ENCODE data around the gene UCK2. TPM values are rescaled to one million over a fixed set of nuclear protein-coding genes. Genes with fewer than 3 reads are reported as not detected.

The UCK2 gene
- total RNA-seq, 1 experiment from 2014 or later, result 59.9 TPM

DNA sequence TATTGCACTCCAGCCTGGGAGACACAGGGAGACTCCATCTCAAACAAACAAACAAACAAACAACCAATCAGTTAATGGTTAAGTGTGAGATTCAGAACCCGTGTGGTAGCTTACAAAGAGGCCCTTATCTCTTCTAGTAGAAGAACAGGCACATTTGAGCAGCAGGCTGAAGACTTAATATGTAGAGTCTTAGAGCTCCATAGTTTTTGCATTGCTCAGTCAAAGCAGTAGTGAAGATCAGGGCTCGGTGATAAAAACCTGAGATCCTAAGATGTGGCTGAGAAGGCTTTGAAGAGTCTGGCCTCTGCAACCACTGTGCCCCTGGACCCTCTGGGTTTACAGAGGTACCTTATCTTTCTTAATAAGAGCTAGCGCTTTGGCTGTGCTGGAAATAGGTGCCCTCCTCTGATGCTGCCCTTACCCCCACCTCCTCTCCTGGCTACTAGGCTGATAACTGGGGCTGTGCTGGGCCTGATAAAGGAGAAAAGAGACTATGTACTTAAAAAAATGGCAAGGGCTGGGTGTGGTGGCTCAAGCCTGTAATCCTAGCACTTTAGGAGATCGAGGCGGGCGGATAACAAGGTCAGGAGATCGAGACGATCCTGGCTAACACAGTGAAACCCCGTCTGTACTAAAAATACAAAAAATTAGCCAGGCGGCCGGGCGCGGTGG lies 10.5 kb upstream of the UCK2 start:
- ChIA-PET CTCF (no interaction called here), POLR2A (ENCODE audit: unreplicated experiment) (no interaction called here)
- Histone ChIP-seq H3K79me2 (ENCODE audit: low read depth) (no peaks in the 10 kb centered on the region), H3K4me1 (replicated peaks; ENCODE audit: insufficient read depth) (no peaks in the 10 kb centered on the region), H3K9me2 (ENCODE audit: insufficient read depth) (no peaks in the 10 kb centered on the region), H3K4me2 (no peak overlapping the region), H3K27ac (no peak overlapping the region), H2AFZ (no peak overlapping the region), H3K9me3 (ENCODE audit: insufficient read depth, low read depth) (no peaks in the 10 kb centered on the region), H3F3A (ENCODE audit: insufficient read depth, low read depth) (no peaks in the 10 kb centered on the region), H4K20me1 (ENCODE audit: insufficient read depth) (no peaks in the 10 kb centered on the region), H3K36me3 (ENCODE audit: low read depth) (no peaks in the 10 kb centered on the region), H3K27me3 (ENCODE audit: insufficient read depth, low read depth) (no peaks in the 10 kb centered on the region), H3K4me3 (no peak overlapping the region)
- intact Hi-C loops (cut with micrococcal nuclease; ENCODE audit: unreplicated experiment), result no loop called here
- DNase-seq, result no peak
- BruUV-seq (replicated peaks), result no TSS peak
- no peak for TF ChIP-seq EZH2 (IDR thresholded peaks at IDR 0.05; ENCODE audit: low read depth)
- no peak for TF ChIP-seq CTCF (conservative IDR thresholded peaks at IDR 0.05)

DNA sequence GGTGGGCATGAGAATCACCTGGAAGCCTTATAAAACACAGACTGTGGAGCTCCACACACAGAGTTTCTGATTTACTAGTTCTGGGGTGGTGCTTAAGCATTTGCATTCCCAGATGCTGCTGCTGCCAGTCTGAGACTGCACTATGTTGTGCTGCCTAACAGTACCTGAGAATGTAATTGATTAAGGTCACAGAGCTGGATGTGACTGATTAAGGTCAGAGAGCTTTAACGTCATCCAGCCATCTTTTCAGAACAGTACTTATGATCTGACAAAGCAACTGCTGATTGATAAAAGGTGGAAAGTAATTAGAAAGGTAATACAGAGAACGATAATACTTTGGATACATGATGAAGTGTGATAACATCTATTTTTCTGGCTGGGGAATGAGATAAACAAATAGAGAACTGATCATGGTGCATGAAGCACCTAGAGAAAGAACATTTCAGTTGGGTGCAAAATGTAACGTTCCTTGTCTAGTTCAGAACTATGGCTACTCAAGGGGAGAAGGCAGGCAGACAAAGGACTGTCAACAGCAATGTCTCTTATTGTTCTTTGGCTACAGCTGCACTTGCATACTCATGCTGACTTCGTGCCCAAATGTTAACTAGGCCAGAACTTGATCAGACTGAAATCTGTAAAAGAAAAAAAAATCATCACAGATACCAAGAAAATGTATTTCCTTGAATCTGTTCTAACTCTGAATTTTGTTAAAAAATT lies 3.7 kb upstream of the UCK2 start:
- Histone ChIP-seq H3K4me1 (replicated peaks; ENCODE audit: insufficient read depth) (peaks cover 8% of the 10 kb centered on the region), H3K36me3 (ENCODE audit: low read depth) (no peaks in the 10 kb centered on the region), H3K27me3 (ENCODE audit: insufficient read depth, low read depth) (no peaks in the 10 kb centered on the region), H3F3A (ENCODE audit: insufficient read depth, low read depth) (peaks cover 11% of the 10 kb centered on the region; the same call in 1 of the 2 replicates), H4K20me1 (ENCODE audit: insufficient read depth) (no peaks in the 10 kb centered on the region), H3K79me2 (ENCODE audit: low read depth) (peaks cover 15% of the 10 kb centered on the region), H3K27ac (no peak overlapping the region), H3K4me2 (no peak overlapping the region), H3K9me2 (ENCODE audit: insufficient read depth) (no peaks in the 10 kb centered on the region), H3K4me3 (no peak overlapping the region), H3K9me3 (ENCODE audit: insufficient read depth, low read depth) (no peaks in the 10 kb centered on the region), H2AFZ (no peak overlapping the region)
- TF ChIP-seq CTCF (conservative IDR thresholded peaks at IDR 0.05) (no peak), EZH2 (IDR thresholded peaks at IDR 0.05; ENCODE audit: low read depth) (no peak)
- DNase-seq, result no peak
- CTCF ChIA-PET, result interaction anchor here (0.6 to 0.7 kb wide), 2 partner anchors 8 to 34 kb away, joined by 3 to 5 read pairs; no protein-coding TSS in a partner anchor
- POLR2A ChIA-PET (ENCODE audit: unreplicated experiment), result interaction anchor here (0.8 kb wide), 1 partner anchor 51 kb away, joined by 7 read pairs; no protein-coding TSS in a partner anchor
- intact Hi-C loops (cut with micrococcal nuclease; ENCODE audit: unreplicated experiment), result loop anchor here (10.0 kb wide), 1 partner anchor 189 kb away; the partner anchor contains the start of gene MGST3
- BruUV-seq (replicated peaks), result no TSS peak

- TF ChIP-seq CTCF (conservative IDR thresholded peaks at IDR 0.05) (no peak), EZH2 (IDR thresholded peaks at IDR 0.05; ENCODE audit: low read depth) (no peak)
- ChIA-PET CTCF (no interaction called here), POLR2A (ENCODE audit: unreplicated experiment) (interaction anchor here (0.8 kb wide), 1 partner anchor 52 kb away, joined by 7 read pairs; no protein-coding TSS in a partner anchor)
- intact Hi-C loops (cut with micrococcal nuclease; ENCODE audit: unreplicated experiment), result loop anchor here (10.0 kb wide), 1 partner anchor 189 kb away; the partner anchor contains the start of gene MGST3
- H3K27ac ChIP-seq, result no peak overlapping the region
- BruUV-seq (replicated peaks), result no TSS peak
- H4K20me1 ChIP-seq (ENCODE audit: insufficient read depth), result 0 out of 2 replicates have a peak, but pooled peaks cover 2% of the 10 kb centered on the region
- H3K9me3 ChIP-seq (ENCODE audit: insufficient read depth, low read depth), result no peaks in the 10 kb centered on the region
- no peaks in the 10 kb centered on the region for H3K36me3 ChIP-seq (ENCODE audit: low read depth)
- H3K9me2 ChIP-seq (ENCODE audit: insufficient read depth), result no peaks in the 10 kb centered on the region
- DNase-seq, result no peak
- peaks cover 14% of the 10 kb centered on the region; the same call in 1 of the 2 replicates for H3F3A ChIP-seq (ENCODE audit: insufficient read depth, low read depth)
- no peaks in the 10 kb centered on the region for H3K27me3 ChIP-seq (ENCODE audit: insufficient read depth, low read depth)
- peaks cover 9% of the 10 kb centered on the region for H3K4me1 ChIP-seq (replicated peaks; ENCODE audit: insufficient read depth)
- no peak overlapping the region for H3K4me3 ChIP-seq
- H3K79me2 ChIP-seq (ENCODE audit: low read depth), result peaks cover 21% of the 10 kb centered on the region
- no peak overlapping the region for H2AFZ ChIP-seq
- H3K4me2 ChIP-seq, result no peak overlapping the region
These were observed 3.2 kb upstream of the UCK2 start for GRCh38 chr1:165824269-165824643.

Data from PC-9 (cell line).